Activated CD4-positive, alpha-beta T cell treated with anti-CD3 and anti-CD28 coated beads, Interleukin-2, Interleukin-6, amounts not matched to agents 100 ng/mL and 50 ng/mL, durations not matched to agents 16 hours and 8 hours (primary cell): ENCODE measurements around the gene ERF.
"Not testable (repeated sequence)": the region's sequence is repeated elsewhere in the genome, so short reads cannot be mapped to it uniquely, and the experiment has no call there.

Experiments used
- DNase-seq: peaks from one replicate; pipeline ENCODE4 v3.0.0-alpha.2; 2020

Gene ERF

GRCh38 chr19:42274065-42274682 lies 19.2 kb upstream of the ERF start:
- DNase-seq: no peak

GRCh38 chr19:42273407-42274064 lies 18.6 kb upstream of the ERF start:
- no peak for DNase-seq

GRCh38 chr19:42272989-42273406 lies 18.1 kb upstream of the ERF start:
- no peak for DNase-seq

- no peak for DNase-seq
Observed at GRCh38 chr19:42272535-42272897, 17.6 kb upstream of the ERF start.

- no peak for DNase-seq
Observed at GRCh38 chr19:42271861-42272534, 17.1 kb upstream of the ERF start.

GRCh38 chr19:42271045-42271419 lies 16.1 kb upstream of the ERF start:
- DNase-seq: no peak

GRCh38 chr19:42270346-42271044 lies 15.6 kb upstream of the ERF start:
- DNase-seq: peak; percentile 78

GRCh38 chr19:42269478-42270345 lies 14.8 kb upstream of the ERF start:
- no peak for DNase-seq

- DNase-seq: peak; percentile 100
Observed at GRCh38 chr19:42268704-42269477, 14.0 kb upstream of the ERF start, which contains the start of gene CIC. Gene CIC, plus strand, starts transcription at chr19:42269252. Its CDS starts 2,532 bp downstream, at chr19:42271784.

GRCh38 chr19:42268142-42268703 lies 13.3 kb upstream of the ERF start:
- peak; percentile 100 for DNase-seq

- DNase-seq: no peak
Observed at GRCh38 chr19:42267644-42268141, 12.8 kb upstream of the ERF start.

GRCh38 chr19:42266928-42267603 lies 12.1 kb upstream of the ERF start:
- not testable (repeated sequence) for DNase-seq

- not testable (repeated sequence) for DNase-seq
Observed at GRCh38 chr19:42266105-42266504, 11.2 kb upstream of the ERF start.

- DNase-seq: no peak
Observed at GRCh38 chr19:42261763-42262162, 6.8 kb upstream of the ERF start.

- not testable (repeated sequence) for DNase-seq
Observed at GRCh38 chr19:42257842-42258241, 2.9 kb upstream of the ERF start.

GRCh38 chr19:42255766-42256745 lies 1.1 kb upstream of the ERF start:
- no peak for DNase-seq

- DNase-seq: peak; percentile 79
Observed at GRCh38 chr19:42254089-42254849, 659 bp downstream of the ERF start.
